ENCODE measurements around the gene ADARB2.

DNA sequence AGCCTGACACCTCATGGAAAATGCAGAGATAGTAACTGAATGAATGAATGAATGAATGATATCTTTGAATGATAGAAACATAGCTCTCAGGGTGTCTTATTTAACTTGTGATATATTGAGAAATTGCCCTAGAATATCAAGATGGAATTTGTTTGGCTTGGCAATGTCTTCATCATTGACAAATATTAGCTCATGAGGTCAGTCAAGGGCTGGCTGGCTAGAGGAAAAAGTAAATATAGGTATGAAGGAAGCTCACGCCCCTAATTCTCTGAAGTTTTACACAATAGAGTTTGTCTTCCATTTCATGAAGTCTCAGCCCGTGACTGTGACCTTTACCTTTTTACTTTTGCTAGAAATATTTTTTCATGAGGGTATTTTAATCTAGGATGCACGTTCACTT lies 305.2 kb downstream of the ADARB2 start:
- TF ChIP-seq, protein P1, sequence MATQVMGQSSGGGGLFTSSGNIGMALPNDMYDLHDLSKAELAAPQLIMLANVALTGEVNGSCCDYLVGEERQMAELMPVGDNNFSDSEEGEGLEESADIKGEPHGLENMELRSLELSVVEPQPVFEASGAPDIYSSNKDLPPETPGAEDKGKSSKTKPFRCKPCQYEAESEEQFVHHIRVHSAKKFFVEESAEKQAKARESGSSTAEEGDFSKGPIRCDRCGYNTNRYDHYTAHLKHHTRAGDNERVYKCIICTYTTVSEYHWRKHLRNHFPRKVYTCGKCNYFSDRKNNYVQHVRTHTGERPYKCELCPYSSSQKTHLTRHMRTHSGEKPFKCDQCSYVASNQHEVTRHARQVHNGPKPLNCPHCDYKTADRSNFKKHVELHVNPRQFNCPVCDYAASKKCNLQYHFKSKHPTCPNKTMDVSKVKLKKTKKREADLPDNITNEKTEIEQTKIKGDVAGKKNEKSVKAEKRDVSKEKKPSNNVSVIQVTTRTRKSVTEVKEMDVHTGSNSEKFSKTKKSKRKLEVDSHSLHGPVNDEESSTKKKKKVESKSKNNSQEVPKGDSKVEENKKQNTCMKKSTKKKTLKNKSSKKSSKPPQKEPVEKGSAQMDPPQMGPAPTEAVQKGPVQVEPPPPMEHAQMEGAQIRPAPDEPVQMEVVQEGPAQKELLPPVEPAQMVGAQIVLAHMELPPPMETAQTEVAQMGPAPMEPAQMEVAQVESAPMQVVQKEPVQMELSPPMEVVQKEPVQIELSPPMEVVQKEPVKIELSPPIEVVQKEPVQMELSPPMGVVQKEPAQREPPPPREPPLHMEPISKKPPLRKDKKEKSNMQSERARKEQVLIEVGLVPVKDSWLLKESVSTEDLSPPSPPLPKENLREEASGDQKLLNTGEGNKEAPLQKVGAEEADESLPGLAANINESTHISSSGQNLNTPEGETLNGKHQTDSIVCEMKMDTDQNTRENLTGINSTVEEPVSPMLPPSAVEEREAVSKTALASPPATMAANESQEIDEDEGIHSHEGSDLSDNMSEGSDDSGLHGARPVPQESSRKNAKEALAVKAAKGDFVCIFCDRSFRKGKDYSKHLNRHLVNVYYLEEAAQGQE (IDR thresholded peaks at IDR 0.05; ENCODE audit: insufficient read depth in 1 of 2, low read depth in 2 of 2, low read length in 2 of 2), result no peak
- TF ChIP-seq TAF1 (IDR thresholded peaks at IDR 0.05; ENCODE audit: borderline replicate concordance, insufficient read depth, low read length) (no peak), POLR2AphosphoS5 (IDR thresholded peaks at IDR 0.05; ENCODE audit: low read depth, low read length) (no peak), SIN3A (IDR thresholded peaks at IDR 0.05; ENCODE audit: borderline replicate concordance, insufficient read depth, low read length) (no peak)
